Measurements from ENCODE around the gene IL5.

- no peak for TF ChIP-seq POLR2AphosphoS5 (IDR thresholded peaks at IDR 0.05; ENCODE audit: low read depth, low read length)
- TF ChIP-seq, protein P1, sequence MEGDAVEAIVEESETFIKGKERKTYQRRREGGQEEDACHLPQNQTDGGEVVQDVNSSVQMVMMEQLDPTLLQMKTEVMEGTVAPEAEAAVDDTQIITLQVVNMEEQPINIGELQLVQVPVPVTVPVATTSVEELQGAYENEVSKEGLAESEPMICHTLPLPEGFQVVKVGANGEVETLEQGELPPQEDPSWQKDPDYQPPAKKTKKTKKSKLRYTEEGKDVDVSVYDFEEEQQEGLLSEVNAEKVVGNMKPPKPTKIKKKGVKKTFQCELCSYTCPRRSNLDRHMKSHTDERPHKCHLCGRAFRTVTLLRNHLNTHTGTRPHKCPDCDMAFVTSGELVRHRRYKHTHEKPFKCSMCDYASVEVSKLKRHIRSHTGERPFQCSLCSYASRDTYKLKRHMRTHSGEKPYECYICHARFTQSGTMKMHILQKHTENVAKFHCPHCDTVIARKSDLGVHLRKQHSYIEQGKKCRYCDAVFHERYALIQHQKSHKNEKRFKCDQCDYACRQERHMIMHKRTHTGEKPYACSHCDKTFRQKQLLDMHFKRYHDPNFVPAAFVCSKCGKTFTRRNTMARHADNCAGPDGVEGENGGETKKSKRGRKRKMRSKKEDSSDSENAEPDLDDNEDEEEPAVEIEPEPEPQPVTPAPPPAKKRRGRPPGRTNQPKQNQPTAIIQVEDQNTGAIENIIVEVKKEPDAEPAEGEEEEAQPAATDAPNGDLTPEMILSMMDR (IDR thresholded peaks at IDR 0.05): no peak
- TF ChIP-seq, protein P2, sequence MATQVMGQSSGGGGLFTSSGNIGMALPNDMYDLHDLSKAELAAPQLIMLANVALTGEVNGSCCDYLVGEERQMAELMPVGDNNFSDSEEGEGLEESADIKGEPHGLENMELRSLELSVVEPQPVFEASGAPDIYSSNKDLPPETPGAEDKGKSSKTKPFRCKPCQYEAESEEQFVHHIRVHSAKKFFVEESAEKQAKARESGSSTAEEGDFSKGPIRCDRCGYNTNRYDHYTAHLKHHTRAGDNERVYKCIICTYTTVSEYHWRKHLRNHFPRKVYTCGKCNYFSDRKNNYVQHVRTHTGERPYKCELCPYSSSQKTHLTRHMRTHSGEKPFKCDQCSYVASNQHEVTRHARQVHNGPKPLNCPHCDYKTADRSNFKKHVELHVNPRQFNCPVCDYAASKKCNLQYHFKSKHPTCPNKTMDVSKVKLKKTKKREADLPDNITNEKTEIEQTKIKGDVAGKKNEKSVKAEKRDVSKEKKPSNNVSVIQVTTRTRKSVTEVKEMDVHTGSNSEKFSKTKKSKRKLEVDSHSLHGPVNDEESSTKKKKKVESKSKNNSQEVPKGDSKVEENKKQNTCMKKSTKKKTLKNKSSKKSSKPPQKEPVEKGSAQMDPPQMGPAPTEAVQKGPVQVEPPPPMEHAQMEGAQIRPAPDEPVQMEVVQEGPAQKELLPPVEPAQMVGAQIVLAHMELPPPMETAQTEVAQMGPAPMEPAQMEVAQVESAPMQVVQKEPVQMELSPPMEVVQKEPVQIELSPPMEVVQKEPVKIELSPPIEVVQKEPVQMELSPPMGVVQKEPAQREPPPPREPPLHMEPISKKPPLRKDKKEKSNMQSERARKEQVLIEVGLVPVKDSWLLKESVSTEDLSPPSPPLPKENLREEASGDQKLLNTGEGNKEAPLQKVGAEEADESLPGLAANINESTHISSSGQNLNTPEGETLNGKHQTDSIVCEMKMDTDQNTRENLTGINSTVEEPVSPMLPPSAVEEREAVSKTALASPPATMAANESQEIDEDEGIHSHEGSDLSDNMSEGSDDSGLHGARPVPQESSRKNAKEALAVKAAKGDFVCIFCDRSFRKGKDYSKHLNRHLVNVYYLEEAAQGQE (IDR thresholded peaks at IDR 0.05; ENCODE audit: insufficient read depth in 1 of 2, low read depth in 2 of 2, low read length in 1 of 2): no peak
- TF ChIP-seq SIN3A (IDR thresholded peaks at IDR 0.05; ENCODE audit: borderline replicate concordance, insufficient read depth, low read depth, low read length): no peak
- TF ChIP-seq TCF7L2 (IDR thresholded peaks at IDR 0.05; ENCODE audit: low read depth, low read length): no peak
These were observed 3.2 kb downstream of the IL5 start for GRCh38 chr5:132540149-132540548.

All from Panc1 (cell line).